T-helper 9 cell (primary cell): ENCODE data around the gene PGAP6.
"Not testable (repeated sequence)": the region's sequence is repeated elsewhere in the genome, so short reads cannot be mapped to it uniquely, and the experiment has no call there.

Experiments
- DNase-seq: peaks from one replicate; pipeline ENCODE4 v3.0.0-alpha.2; 2020

The PGAP6 gene

GRCh38 chr16:349211-349610 is 32.6 kb downstream of the PGAP6 start:
- DNase-seq = no peak

DNA sequence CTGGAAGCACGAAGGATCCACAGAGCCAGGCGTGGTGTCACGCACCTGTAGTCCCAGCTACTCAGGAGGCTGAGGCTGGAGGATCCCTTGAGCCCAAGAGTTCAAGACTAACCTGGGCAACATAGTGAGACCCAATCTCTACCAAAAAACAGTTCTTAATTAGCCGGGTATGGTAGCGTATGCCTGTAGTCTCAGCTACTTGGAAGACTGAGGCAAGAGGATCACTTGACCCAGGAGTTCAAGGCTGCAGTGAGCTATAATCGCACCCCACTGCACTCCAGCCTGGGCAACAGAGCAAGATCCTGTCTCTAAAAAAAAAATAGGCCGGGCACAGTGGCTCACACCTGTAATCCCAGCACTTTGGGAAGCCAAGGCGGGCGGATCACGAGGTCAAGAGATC is 33.3 kb downstream of the PGAP6 start:
- DNase-seq = not testable (repeated sequence)

DNA sequence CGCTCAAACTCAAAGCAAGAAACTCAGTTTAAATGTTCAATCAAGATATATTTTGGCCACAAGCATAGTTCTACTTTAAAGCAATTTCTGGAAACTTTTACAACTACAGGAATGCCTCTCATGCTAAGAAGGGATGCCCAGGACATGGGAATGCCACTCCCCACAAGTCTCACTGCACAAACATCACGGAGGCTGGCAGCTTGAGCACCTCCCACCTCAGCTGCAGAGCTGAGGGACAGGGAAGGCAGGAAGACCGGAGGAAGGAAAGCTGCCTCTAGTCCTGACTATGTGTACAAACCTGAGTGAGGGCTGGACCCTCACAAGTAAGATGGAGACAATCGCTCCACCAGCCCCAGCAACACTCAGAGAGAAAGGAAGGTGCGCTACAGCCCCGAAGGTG is 34.6 kb downstream of the PGAP6 start:
- no peak for DNase-seq

DNA sequence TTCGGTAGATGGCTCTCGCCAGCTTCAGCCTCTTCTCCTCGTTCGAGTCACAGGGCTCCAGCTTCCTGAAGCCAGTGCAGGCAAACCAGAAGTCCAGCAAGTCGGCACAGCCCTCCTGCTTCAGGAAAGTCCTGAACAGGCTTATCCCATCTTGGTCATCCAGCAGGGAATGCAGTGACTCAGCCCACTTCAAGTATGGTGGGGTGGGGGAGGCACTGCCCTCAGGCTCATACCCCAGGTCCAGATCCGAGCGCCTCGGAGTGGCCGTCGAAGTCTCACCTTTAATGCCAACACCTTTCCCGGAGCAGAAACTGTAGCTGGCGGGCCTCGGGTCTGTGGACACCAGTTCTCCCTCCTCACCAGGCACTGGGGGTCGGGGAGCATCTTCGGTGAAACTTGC is 35.2 kb downstream of the PGAP6 start:
- no peak for DNase-seq

- DNase-seq = no peak
These were observed 36.0 kb downstream of the PGAP6 start for GRCh38 chr16:345772-346171.

DNA sequence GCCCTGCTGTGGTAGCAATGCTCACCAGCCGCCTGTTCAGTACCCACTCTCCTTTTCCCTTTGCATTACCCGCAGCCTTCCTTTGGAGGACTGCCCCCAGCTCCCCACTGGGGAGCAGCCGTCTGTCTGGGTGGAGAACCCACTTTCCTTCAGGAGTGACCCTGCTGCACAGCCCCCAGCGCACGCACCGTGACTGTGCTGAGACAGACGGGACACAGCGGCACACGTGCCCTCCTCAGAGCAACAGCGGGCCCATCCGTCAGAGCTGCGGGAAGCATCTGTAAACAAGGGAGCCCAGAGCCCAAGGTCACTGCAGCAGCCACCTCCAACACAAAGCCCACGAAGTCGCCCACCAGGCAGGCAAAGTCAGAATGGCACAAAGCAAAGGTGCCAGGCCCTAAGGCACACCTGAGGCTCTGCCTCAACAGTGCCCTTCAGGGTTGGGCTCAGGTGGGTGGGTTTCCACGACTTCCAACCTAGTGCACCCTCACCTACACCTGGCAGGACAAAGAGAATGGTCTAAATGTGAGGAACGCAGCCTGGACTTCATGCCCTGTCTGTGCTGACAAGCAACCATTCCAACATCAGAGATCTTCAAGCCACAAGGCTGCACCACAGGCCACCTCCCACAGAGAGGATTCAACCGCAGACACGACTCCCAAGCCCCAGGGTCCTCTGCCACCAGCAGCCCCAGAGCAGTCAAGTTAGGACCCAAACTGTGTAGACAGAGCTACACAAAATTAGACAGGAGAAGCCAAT is 39.1 kb downstream of the PGAP6 start:
- no peak for DNase-seq

DNA sequence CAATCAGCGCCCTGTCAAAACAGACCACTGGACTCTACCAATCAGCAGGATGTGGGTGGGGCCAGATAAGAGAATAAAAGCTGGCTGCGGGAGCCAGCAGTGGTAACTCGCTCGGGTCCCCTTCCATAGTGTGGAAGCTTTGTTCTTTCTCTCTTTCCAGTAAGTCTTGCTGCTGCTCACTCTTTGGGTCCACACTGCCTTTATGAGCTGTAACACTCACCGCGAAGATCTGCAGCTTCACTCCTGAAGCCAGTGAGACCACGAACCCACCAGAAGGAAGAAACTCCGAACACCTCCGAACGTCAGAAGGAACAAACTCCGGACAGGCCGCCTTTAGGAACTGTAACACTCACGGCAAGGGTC is 39.8 kb downstream of the PGAP6 start:
- DNase-seq = not testable (repeated sequence)

GRCh38 chr16:341095-341973 is 40.4 kb downstream of the PGAP6 start:
- DNase-seq = not testable (repeated sequence)

- DNase-seq = no peak
These were observed 41.2 kb downstream of the PGAP6 start for GRCh38 chr16:340370-341091.

- DNase-seq = no peak
These were observed 42.1 kb downstream of the PGAP6 start for GRCh38 chr16:339680-340079.

DNA sequence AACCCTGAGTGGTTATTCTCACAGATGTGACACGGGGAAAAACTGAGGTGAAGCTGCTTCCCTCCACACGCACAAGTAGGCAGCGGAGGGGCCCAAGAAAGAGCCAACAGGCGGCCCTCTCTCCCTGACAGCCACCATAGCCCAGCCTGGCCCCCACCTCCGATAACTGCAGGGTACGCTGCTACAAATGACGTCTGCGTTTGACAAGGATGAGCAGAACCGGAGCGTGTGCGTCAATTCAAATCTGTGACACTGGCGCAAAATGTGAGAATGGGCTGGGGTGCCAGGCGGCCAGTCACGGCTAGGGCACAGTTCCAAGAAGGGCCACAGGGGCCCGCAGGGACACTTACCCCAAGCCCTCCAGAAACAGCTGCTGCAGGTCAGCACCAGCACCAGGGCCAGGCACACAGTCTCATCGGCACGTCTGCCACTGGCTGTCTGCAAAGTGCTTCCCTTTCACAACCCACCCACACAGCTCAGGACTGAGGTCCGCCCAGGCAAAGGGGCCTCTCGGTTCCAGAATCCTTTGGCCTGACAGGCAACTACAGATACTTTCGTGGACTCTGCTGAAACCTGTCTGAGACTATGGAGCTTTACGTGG is 43.7 kb downstream of the PGAP6 start:
- DNase-seq = no peak

DNA sequence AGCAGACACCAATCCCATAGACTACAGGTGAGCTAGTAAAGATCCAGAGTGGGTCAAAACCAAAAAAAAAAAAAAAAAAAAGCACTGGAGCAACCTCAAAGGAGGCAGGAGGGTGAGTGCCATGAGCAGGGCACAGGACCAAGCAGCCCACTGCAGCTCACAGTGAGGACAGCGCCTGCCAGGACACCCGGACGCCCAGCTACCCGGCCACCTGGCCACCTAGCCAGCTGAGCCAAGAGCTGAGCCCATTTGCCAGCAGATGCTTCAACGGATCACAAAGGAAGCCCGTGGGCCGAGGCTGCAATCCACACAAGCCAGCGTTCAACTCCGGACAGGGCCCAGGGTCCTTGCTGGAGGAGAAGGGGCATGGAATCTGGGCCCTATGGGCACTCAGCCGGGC is 44.3 kb downstream of the PGAP6 start:
- DNase-seq = no peak

DNA sequence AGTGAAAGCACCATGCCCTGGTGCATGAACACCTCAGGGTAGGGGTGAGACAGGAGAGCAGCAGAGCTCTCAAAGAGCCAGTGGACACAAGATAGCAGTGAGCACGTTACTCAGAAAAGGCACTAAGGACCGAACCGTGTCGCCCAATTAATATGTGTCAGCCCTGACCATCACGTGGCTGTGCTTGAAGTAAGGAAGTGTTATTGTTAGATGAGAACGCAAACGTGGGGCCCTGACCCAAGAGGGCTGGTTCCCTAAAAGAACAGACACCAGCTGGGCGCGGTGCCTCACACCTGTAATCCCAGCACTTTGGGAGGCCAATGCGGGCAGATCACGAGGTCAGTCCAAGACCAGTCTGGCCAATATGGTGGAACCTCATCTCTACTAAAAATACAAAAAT is 45.5 kb downstream of the PGAP6 start:
- no peak for DNase-seq

- DNase-seq = not testable (repeated sequence)
These were observed 46.7 kb downstream of the PGAP6 start for GRCh38 chr16:334861-335632.

GRCh38 chr16:334164-334832 is 47.5 kb downstream of the PGAP6 start:
- DNase-seq = not testable (repeated sequence)

- DNase-seq = no peak
These were observed 48.2 kb downstream of the PGAP6 start for GRCh38 chr16:333406-334094.

DNA sequence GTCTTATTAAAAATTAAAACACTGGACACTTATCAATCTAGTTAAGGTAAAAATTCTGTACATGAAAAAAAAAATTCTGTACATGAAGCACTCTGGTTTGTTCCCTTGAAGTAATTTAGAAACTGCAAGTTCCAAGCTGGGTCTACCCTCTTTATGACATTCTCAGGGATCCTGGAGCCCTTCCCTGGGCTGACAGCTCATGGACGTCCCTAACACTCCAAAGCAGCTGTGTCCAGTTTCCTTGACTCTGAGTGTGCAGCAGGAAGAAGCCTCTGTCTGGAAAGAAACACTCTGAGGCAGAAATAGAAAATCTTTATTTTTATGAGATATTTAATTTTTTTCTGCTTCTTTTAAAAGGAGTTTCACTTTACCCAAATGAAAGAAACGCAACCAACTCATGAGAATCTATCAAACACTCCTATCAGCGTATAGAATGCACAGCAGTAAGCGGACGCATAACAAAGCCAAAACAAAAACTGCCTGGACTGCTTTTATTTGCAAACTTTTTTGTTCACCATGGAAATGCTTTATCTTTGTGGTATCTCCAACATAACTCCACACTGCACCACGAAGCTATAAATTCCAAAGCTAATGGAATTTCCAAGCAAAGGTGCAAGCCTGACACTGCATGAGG is 50.5 kb downstream of the PGAP6 start:
- not testable (repeated sequence) for DNase-seq

DNA sequence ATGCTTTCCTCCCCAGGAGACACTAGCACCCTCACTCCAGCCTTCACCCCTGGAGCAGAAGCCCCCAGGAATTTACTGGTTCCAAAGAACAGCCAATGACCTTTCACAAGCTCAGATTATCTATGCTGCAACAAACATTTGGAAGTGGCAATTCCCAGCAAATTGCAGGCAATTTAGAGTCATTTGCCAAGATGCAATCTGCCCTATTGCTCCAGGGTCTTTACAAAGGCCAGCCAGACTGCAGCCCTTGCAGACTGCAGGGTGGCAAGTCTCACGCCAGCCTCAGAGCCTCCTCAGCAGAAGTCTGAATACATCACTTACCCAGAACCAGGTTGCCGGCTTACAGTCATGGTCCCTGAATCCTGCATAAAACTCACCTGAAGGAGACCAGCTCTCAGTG is 51.0 kb downstream of the PGAP6 start:
- no peak for DNase-seq

DNA sequence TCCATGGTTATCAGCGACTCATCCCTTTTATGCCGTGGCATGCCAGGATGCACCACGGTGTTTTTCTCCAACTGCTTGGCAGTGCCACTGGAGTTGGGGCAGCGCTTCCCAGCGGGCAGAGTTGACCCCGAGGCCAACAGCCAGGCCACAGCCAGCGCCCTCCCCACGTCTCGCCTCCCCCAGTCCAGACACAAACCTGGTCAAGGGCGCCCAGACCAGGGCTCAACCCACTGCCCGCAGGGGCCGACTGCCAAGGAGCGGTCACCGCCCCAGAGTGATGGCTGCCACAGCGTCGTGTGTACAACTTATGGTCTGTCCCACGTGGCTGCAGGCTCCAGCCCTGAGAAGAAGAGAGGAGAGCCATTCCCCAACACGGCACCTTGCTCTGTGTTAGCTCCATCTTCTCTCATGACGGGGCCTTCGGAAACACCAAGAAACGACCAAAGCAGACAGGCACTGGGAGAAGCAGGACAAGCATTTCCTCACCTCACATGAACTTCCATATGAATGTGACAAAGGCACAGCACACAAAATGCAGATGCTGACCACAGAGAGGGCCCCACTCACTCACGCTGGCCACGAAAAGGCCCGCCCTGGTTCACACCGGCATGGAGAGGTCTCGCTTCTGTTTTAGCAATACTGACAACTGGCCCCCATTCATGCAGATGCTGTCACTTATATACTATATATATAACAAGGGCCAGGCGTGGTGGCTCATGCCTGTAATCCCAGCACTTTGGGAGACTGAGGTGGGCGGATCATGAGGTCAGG is 56.2 kb downstream of the PGAP6 start:
- DNase-seq = no peak
